IPS-NIHi11 (cell line): ENCODE measurements around the gene CAST.

Source experiments
- DNase-seq: peaks from one replicate; pipeline ENCODE4 v3.0.0; 2012; ENCODE audit warnings: mixed read lengths, low spot score

The CAST gene

GRCh38 chr5:96642281-96642640 is 19.9 kb upstream of the CAST start:
- no peak for DNase-seq

- no peak for DNase-seq
These were observed 17.1 kb upstream of the CAST start for GRCh38 chr5:96645091-96645490.

- no peak for DNase-seq
These were observed 14.2 kb upstream of the CAST start for GRCh38 chr5:96648023-96648422.

GRCh38 chr5:96648593-96648992 is 13.6 kb upstream of the CAST start:
- DNase-seq: no peak

- DNase-seq: no peak
These were observed 12.9 kb upstream of the CAST start for GRCh38 chr5:96649251-96649662.

- DNase-seq: no peak
These were observed 12.3 kb upstream of the CAST start for GRCh38 chr5:96649681-96650540.

- no peak for DNase-seq
These were observed 11.1 kb upstream of the CAST start for GRCh38 chr5:96651047-96651446.

GRCh38 chr5:96651948-96652753 is 10.0 kb upstream of the CAST start:
- DNase-seq: peak; percentile 35

- peak; percentile 45 for DNase-seq
These were observed 9.3 kb upstream of the CAST start for GRCh38 chr5:96652769-96653454.

GRCh38 chr5:96654209-96654608 is 8.0 kb upstream of the CAST start:
- no peak for DNase-seq

- DNase-seq: no peak
These were observed 7.1 kb upstream of the CAST start for GRCh38 chr5:96655085-96655484.

GRCh38 chr5:96655506-96655905 is 6.7 kb upstream of the CAST start:
- no peak for DNase-seq

GRCh38 chr5:96657068-96657467 is 5.1 kb upstream of the CAST start:
- no peak for DNase-seq

- DNase-seq: no peak
These were observed 3.9 kb upstream of the CAST start for GRCh38 chr5:96658272-96658671.

- no peak for DNase-seq
These were observed 3.0 kb upstream of the CAST start for GRCh38 chr5:96659170-96659569.

GRCh38 chr5:96660971-96661854 is 963 bp upstream of the CAST start:
- peak; percentile 29 for DNase-seq

GRCh38 chr5:96662725-96663518 is 746 bp downstream of the CAST start:
- peak; percentile 95 for DNase-seq

- no peak for DNase-seq
These were observed 1.4 kb downstream of the CAST start for GRCh38 chr5:96663608-96664007.

GRCh38 chr5:96664669-96665068 is 2.5 kb downstream of the CAST start:
- no peak for DNase-seq

- no peak for DNase-seq
These were observed 6.5 kb downstream of the CAST start for GRCh38 chr5:96668725-96669124.

- no peak for DNase-seq
These were observed 7.7 kb downstream of the CAST start for GRCh38 chr5:96669909-96670308.
